Loucy (cell line): ENCODE data around the gene ETV2.
"Not testable (repeated sequence)": the region's sequence is repeated elsewhere in the genome, so short reads cannot be mapped to it uniquely, and the experiment has no call there.

Experiments
- H2AFZ ChIP-seq: fragments of 200-600 bp; sonication (generic); 2 replicates; pipeline ENCODE4 v1.6.0; 2016; ENCODE audit warnings: antibody characterized with exemption, mild to moderate bottlenecking, low read length, moderate library complexity
- H3F3A ChIP-seq: fragments of 200-600 bp; 2 replicates; pipeline ENCODE4 v1.6.0; 2016; ENCODE audit warnings: antibody characterized with exemption, low read depth, mild to moderate bottlenecking
- H3K27me3 ChIP-seq: fragments of 200-600 bp; sonication (generic); 2 replicates; pipeline ENCODE4 v1.6.1; 2014; ENCODE audit warnings: low read length, mild to moderate bottlenecking; ENCODE audit not compliant: insufficient read depth, poor library complexity, severe bottlenecking
- H3K36me3 ChIP-seq: fragments of 200-600 bp; sonication (generic); 2 replicates; pipeline ENCODE4 v1.6.1; 2016; ENCODE audit warnings: low read length; ENCODE audit not compliant: insufficient read depth
- H3K4me1 ChIP-seq: fragments of 200-600 bp; sonication (generic); 2 replicates; pipeline ENCODE4 v1.5.1; 2014; ENCODE audit warnings: low read length, mild to moderate bottlenecking; ENCODE audit not compliant: insufficient read depth, poor library complexity, severe bottlenecking
- H3K4me2 ChIP-seq: fragments of 200-600 bp; sonication (generic); 2 replicates; pipeline ENCODE4 v1.6.0; 2014; ENCODE audit warnings: antibody characterized with exemption, low read length, low read depth, mild to moderate bottlenecking; ENCODE audit not compliant: poor library complexity, severe bottlenecking
- H3K4me3 ChIP-seq: fragments of 200-600 bp; sonication (generic); 2 replicates; pipeline ENCODE4 v1.5.1; 2014; ENCODE audit warnings: low read length, mild to moderate bottlenecking, mixed read lengths; ENCODE audit not compliant: poor library complexity, severe bottlenecking
- H3K79me2 ChIP-seq: fragments of 200-600 bp; sonication (generic); 2 replicates; pipeline ENCODE4 v1.6.1; 2014; ENCODE audit warnings: low read length; ENCODE audit not compliant: insufficient read depth
- H3K9ac ChIP-seq: fragments of 200-600 bp; sonication (generic); 2 replicates; pipeline ENCODE4 v1.6.0; 2014; ENCODE audit warnings: mild to moderate bottlenecking, low read depth, low read length, moderate library complexity; ENCODE audit not compliant: poor library complexity, severe bottlenecking
- H3K9me2 ChIP-seq: fragments of 200-600 bp; sonication (generic); replicated peaks from 2 replicates; pipeline ENCODE4 v1.6.1; 2016; ENCODE audit warnings: low read depth, low read length, mixed read lengths
- H3K9me3 ChIP-seq: fragments of 200-600 bp; sonication (generic); 2 replicates; pipeline ENCODE4 v1.6.1; 2014; ENCODE audit warnings: mild to moderate bottlenecking, antibody characterized with exemption, low read length, low read depth; ENCODE audit not compliant: insufficient read depth
- H4K20me1 ChIP-seq: fragments of 200-600 bp; sonication (generic); 2 replicates; pipeline ENCODE4 v1.6.0; 2014; ENCODE audit warnings: antibody characterized with exemption, low read length, mild to moderate bottlenecking; ENCODE audit not compliant: insufficient read depth, poor library complexity, severe bottlenecking
- EZH2phosphoT487 ChIP-seq: fragments of 200-600 bp; IDR thresholded peaks from 2 replicates; pipeline ENCODE4 v1.6.1; 2018; ENCODE audit warnings: antibody characterized with exemption, mild to moderate bottlenecking, moderate library complexity, borderline replicate concordance
- TF ChIP-seq, protein P1 (sequence below): fragments of 200-600 bp; sonication (generic); conservative IDR thresholded peaks from 2 replicates; pipeline ENCODE4 v1.5.1; 2014; ENCODE audit warnings: mild to moderate bottlenecking, antibody characterized with exemption, low read length

ETV2 gene

DNA sequence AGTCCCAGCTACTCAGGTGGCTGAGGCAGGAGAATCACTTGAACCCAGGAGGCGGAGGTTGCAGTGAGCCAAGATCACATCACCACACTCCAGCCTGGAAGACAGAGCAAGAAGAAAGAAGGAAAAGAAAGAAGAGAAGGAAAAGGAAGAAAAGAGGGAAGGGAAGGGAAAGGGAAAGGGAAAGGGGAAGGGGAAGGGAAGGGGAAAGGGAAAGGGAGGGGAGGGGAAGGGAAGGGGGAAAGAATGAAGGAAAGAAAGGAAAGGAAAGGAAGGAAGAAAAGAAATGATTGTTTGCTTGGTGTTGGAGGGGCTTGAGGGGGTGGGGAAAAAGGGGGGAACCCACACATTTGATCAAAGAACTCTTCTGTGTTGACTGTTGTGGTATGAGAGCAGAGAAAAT is 45.6 kb upstream of the ETV2 start:
- H3K4me1 ChIP-seq: no peaks in the 10 kb centered on the region
- H4K20me1 ChIP-seq: no peaks in the 10 kb centered on the region
- H3K9me2 ChIP-seq: no peaks in the 10 kb centered on the region
- H3K79me2 ChIP-seq: no peaks in the 10 kb centered on the region
- H3F3A ChIP-seq: no peaks in the 10 kb centered on the region
- H3K27me3 ChIP-seq: no peaks in the 10 kb centered on the region
- no peaks in the 10 kb centered on the region for H3K9me3 ChIP-seq
- no peak overlapping the region for H3K4me2 ChIP-seq
- H3K36me3 ChIP-seq: no peaks in the 10 kb centered on the region
- no peak overlapping the region for H3K9ac ChIP-seq
- H3K4me3 ChIP-seq: no peak overlapping the region
- peak overlapping the region; percentile 22; the same call in 1 of the 2 replicates for H2AFZ ChIP-seq
- no peak for TF ChIP-seq EZH2phosphoT487
- TF ChIP-seq, protein P1, sequence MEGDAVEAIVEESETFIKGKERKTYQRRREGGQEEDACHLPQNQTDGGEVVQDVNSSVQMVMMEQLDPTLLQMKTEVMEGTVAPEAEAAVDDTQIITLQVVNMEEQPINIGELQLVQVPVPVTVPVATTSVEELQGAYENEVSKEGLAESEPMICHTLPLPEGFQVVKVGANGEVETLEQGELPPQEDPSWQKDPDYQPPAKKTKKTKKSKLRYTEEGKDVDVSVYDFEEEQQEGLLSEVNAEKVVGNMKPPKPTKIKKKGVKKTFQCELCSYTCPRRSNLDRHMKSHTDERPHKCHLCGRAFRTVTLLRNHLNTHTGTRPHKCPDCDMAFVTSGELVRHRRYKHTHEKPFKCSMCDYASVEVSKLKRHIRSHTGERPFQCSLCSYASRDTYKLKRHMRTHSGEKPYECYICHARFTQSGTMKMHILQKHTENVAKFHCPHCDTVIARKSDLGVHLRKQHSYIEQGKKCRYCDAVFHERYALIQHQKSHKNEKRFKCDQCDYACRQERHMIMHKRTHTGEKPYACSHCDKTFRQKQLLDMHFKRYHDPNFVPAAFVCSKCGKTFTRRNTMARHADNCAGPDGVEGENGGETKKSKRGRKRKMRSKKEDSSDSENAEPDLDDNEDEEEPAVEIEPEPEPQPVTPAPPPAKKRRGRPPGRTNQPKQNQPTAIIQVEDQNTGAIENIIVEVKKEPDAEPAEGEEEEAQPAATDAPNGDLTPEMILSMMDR: no peak

DNA sequence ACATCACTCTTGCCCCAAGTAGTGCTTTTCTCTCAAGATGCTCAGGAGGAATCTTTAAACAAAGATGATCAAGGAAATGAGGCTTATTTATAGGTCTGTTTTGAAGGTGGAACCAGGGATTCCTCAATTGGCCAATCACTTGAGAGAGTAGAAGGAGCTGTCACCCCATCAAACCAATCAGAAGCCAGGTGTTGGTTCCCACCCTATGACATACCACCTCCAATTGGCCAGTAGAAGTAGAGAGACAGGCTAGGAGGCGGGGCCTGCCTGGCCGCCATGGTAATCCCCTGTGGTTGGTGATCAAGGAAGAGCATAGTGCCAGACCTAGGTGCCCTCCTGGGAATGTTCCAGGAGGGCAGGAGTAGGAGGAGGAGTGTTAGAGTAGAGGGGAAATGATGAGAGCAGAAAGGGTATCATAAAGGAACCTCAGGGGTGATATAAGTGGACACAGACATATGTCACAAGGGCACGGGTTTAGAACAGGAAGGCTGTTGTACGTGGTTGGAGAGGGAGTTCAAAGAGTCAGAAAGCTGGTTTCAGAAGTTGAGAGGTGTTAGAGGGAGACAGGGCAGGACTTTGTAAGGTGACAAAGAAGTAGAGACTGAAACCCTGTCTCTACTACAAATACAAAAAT is 45.1 kb upstream of the ETV2 start:
- H4K20me1 ChIP-seq: no peaks in the 10 kb centered on the region
- no peaks in the 10 kb centered on the region for H3K27me3 ChIP-seq
- H3K4me3 ChIP-seq: no peak overlapping the region
- H3K4me1 ChIP-seq: no peaks in the 10 kb centered on the region
- H3K9me2 ChIP-seq: no peaks in the 10 kb centered on the region
- H3K79me2 ChIP-seq: no peaks in the 10 kb centered on the region
- no peaks in the 10 kb centered on the region for H3F3A ChIP-seq
- no peaks in the 10 kb centered on the region for H3K36me3 ChIP-seq
- H3K9me3 ChIP-seq: no peaks in the 10 kb centered on the region
- TF ChIP-seq EZH2phosphoT487: no peak
- TF ChIP-seq, protein P1: no peak
- H3K4me2 ChIP-seq: no peak overlapping the region
- peak overlapping the region; percentile 22 for H2AFZ ChIP-seq
- no peak overlapping the region for H3K9ac ChIP-seq

DNA sequence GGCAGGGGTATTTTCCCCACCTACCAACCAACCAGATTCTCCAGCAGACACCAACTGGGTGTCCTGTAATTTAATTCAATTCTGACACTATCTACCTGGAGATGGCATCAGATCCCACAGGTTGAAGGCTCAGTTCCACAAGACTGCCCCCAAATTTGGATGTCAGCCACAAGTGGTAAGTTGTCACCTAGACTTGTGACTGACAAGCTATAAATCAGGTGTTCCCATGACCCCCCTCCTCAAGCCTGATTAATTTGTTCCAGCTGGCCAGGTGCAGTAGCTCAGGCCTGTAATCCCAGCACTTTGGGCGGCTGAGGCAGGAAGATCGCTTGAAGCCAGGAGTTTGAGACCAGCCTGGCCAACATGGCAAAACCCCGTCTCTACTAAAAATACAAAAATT is 39.6 kb upstream of the ETV2 start:
- H3K4me1 ChIP-seq: no peaks in the 10 kb centered on the region
- H2AFZ ChIP-seq: no peak overlapping the region
- no peak overlapping the region for H3K4me3 ChIP-seq
- no peaks in the 10 kb centered on the region for H3K79me2 ChIP-seq
- H3K9me2 ChIP-seq: no peaks in the 10 kb centered on the region
- H3K36me3 ChIP-seq: no peaks in the 10 kb centered on the region
- no peak overlapping the region for H3K4me2 ChIP-seq
- no peaks in the 10 kb centered on the region for H4K20me1 ChIP-seq
- no peak overlapping the region for H3K9ac ChIP-seq
- no peaks in the 10 kb centered on the region for H3K27me3 ChIP-seq
- TF ChIP-seq EZH2phosphoT487: no peak
- TF ChIP-seq, protein P1: no peak
- H3K9me3 ChIP-seq: no peaks in the 10 kb centered on the region
- no peaks in the 10 kb centered on the region for H3F3A ChIP-seq

DNA sequence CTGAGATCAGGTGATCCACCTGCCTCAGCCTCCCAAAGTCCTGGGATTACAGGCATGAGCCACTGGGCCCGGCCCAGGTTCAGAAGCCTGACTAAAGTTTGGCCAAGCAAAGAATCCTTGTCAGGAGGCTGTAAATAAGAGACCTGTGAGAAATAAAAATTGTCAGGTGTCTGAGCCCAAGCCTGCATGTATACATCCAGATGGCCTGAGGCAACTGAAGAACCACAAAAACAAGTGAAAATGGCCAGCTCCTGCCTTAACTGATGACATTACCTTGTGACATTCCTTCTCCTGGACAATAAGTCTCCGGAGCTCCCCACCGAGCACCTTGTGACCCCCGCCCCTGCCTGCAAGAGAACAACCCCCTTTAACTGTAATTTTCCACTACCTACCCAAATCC is 37.1 kb upstream of the ETV2 start:
- not testable (repeated sequence) for H4K20me1 ChIP-seq, H3K9ac ChIP-seq, H3K9me2 ChIP-seq, H3K27me3 ChIP-seq, H3F3A ChIP-seq, H3K9me3 ChIP-seq, H2AFZ ChIP-seq, H3K4me3 ChIP-seq, H3K36me3 ChIP-seq, H3K4me1 ChIP-seq, H3K4me2 ChIP-seq, H3K79me2 ChIP-seq

DNA sequence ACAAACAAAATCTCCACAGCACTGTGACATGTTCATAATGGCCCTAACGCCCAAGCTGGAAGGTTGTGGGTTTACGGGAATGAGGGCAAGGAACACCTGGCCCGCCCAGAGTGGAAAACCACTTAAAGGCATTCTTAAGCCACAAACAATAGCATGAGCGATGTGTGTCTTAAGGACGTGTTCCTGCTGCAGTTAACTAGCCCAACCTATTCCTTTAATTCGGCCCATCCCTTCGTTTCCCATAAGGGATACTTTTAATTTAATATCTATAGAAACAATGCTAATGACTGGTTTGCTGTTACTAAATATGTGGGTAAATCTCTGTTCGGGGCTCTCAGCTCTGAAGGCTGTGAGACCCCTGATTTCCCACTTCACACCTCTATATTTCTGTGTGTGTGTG is 34.4 kb upstream of the ETV2 start:
- not testable (repeated sequence) for H3F3A ChIP-seq, H3K9me2 ChIP-seq, H3K4me2 ChIP-seq, H4K20me1 ChIP-seq, H3K4me1 ChIP-seq, H3K9ac ChIP-seq, H3K4me3 ChIP-seq, H3K9me3 ChIP-seq, H3K36me3 ChIP-seq, H3K79me2 ChIP-seq, H2AFZ ChIP-seq, H3K27me3 ChIP-seq
